22Rv1 (cell line): ENCODE measurements around the gene RPAP2.
A peak's percentile ranks its signal among the peaks of the same experiment; 100 is the strongest.
"Not testable (repeated sequence)": the region's sequence is repeated elsewhere in the genome, so short reads cannot be mapped to it uniquely, and the experiment has no call there.

Experiments
- H3K27ac ChIP-seq: fragments of 450-650 bp; 2 replicates; pipeline ENCODE4 v1.5.1; 2017
- ZFX ChIP-seq: fragments of 450-650 bp; IDR thresholded peaks from 2 replicates; pipeline ENCODE4 v1.6.1; 2017; ENCODE audit warnings: antibody characterized with exemption, borderline replicate concordance
- TF ChIP-seq, protein P1 (sequence below): fragments of 450-650 bp; IDR thresholded peaks from 2 replicates; pipeline ENCODE4 v1.5.1; 2017; ENCODE audit warnings: mild to moderate bottlenecking

RPAP2 gene

DNA sequence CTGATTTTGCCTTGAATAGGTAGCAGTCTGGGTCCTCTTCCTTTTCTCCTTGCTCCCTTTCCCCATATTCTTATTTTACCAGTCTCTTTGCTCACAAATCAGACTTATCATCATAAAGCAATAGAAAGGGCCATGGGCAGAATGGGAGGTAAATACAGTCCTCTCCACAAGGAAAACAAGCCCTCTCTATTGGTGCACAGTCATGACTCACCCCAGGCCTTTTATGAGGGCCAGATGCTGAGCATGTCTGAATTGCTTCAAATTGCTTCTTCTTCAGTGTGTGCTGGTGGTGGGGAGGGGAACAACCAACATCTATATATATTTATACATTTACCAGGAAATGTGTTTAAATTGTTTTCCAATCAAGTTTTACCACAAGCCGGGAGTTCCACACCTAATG lies 112.7 kb downstream of the RPAP2 start:
- TF ChIP-seq, protein P1, sequence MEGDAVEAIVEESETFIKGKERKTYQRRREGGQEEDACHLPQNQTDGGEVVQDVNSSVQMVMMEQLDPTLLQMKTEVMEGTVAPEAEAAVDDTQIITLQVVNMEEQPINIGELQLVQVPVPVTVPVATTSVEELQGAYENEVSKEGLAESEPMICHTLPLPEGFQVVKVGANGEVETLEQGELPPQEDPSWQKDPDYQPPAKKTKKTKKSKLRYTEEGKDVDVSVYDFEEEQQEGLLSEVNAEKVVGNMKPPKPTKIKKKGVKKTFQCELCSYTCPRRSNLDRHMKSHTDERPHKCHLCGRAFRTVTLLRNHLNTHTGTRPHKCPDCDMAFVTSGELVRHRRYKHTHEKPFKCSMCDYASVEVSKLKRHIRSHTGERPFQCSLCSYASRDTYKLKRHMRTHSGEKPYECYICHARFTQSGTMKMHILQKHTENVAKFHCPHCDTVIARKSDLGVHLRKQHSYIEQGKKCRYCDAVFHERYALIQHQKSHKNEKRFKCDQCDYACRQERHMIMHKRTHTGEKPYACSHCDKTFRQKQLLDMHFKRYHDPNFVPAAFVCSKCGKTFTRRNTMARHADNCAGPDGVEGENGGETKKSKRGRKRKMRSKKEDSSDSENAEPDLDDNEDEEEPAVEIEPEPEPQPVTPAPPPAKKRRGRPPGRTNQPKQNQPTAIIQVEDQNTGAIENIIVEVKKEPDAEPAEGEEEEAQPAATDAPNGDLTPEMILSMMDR = no peak
- TF ChIP-seq ZFX = no peak
- H3K27ac ChIP-seq = no peak overlapping the region

DNA sequence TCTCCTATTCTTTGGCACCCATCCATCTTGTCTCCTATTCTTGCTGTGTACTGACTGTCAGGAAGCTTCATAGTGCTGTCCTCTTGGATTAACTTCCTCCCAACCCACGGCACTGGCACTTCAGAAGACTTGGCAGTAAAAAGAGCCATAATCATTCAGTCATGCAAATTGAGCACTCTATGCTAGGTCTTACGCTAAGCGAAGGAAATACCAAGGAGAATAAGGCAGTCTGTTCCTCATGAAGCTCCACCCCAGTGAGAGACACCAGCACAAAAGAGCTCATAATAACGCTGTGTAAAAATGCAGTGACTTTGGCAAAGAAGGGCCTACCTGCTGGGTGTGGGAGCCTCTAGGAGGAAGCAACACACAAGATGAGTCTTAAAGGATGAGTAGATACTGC lies 120.8 kb downstream of the RPAP2 start:
- TF ChIP-seq ZFX = no peak
- TF ChIP-seq, protein P1 = no peak
- H3K27ac ChIP-seq = no peak overlapping the region

DNA sequence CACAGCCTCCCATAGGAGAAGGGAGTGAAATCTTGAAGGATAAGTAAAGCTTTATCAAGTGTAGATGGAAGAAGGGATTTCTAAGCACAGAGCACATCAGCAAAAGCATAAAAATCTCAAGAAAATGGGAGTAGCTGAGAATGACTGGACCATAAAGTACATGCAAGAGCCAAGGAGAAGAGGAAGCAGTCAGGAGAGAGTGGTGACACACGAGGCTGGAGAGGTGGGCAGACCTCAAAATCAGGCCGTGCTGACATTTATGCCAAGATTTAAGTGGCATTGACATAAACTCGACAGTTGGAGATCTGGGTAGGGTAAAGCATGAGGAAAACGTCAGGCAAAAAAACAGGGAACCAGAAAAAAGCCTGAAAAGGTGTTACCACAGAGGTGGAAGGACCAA lies 125.5 kb downstream of the RPAP2 start:
- TF ChIP-seq, protein P1 = no peak
- TF ChIP-seq ZFX = no peak
- no peak overlapping the region for H3K27ac ChIP-seq

DNA sequence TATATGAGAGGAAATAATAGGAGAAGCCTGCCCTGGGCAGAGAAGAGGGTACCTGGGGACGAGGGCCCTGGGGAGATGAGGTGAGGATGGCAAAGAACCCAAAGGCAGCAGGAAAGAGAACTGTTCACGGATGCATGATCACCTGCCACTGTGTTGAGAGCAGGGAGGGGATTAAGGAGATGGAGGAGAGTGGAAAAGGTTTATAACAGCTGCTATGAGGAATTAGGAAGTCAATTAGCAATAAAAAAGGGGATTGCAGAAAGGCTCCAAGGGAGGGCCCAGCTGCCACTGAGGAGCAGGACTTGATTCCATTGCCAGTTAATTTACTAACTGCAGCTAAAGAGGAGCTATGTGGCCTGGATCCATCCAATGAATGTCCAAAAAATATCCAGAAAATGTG lies 126.8 kb downstream of the RPAP2 start:
- TF ChIP-seq, protein P1 = no peak
- TF ChIP-seq ZFX = no peak
- H3K27ac ChIP-seq = no peak overlapping the region

DNA sequence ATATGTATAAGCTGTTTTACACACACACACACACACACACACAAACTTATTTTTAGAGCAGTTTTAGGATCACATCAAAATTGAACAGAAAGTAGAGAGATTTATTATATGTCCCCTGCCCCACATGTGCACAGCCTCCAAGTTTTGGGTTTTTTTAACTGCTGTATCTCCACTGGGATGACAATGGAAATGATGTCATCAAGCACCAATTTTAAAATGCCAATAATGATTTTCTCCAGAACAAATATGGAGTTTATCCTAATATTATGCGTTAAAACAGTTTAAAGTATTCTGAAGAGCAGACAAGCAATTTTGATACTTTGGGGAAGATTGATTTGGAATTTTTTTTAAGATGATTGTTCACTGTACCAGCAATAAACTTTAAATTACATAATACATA lies 131.2 kb downstream of the RPAP2 start:
- no peak overlapping the region for H3K27ac ChIP-seq
- TF ChIP-seq ZFX = no peak
- TF ChIP-seq, protein P1 = no peak

DNA sequence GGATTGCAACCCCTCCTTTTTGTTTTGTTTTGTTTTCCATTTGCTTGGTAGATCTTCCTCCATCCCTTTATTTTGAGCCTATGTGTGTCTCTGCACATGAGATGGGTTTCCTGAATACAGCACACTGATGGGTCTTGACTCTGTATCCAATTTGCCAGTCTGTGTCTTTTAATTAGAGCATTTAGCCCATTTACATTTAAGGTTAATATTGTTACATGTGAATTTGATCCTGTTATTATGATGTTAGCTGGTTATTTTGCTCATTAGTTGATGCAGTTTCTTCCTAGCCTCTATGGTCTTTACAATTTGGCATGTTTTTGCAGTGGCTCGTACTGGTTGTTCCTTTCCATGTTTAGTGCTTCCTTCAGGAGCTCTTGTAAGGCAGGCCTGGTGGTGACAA lies 135.7 kb downstream of the RPAP2 start:
- not testable (repeated sequence) for H3K27ac ChIP-seq

DNA sequence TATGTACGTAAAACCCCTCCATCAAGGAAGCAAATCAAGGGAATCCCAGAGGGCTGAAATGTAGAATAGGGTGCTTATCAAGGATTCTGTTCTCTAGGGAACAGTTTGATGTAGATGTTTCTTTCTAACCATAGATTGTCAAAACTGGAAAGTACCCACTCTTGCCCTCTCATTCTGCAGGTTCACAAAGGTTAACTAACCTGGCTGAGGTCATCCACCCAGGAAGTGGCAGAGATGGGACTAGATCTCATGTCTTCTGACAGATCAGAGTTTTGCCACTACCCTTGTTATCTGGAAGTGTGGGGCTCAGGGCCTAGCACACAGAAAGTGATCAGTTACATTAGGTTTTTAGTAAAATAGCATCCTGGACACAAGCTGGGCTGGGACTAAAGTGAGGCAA lies 140.4 kb downstream of the RPAP2 start:
- H3K27ac ChIP-seq = no peak overlapping the region
- no peak for TF ChIP-seq ZFX
- TF ChIP-seq, protein P1 = no peak

DNA sequence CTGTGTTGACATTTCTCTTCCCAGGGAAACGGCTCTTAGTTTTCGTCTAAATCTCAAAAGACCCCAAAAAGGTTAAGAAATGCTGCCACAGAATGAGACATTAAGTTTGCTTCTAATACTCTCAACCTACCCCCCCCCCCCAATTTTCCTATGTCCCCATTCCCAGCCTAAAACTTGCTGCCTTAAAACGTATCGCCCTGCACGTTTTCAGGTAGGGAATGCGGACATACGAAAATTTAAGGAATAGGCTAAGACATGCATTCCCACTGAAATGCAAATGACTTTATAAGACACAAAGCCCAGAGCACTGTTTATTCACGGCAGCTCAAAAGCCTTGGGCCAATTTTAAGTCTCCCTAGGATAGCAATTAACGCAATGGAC lies 142.4 kb downstream of the RPAP2 start:
- peak overlapping the region; percentile 92 for H3K27ac ChIP-seq
- TF ChIP-seq ZFX = no peak
- TF ChIP-seq, protein P1 = no peak
